SK-N-SH (cell line): Measurements from ENCODE around the gene AHCY.

Experiments
- CTCF ChIP-seq: fragments of 200-600 bp; sonication (generic); IDR thresholded peaks from 2 replicates; pipeline ENCODE4 v1.6.1; 2017; ENCODE audit warnings: antibody characterized with exemption, mild to moderate bottlenecking, moderate library complexity
- USF1 ChIP-seq: IDR thresholded peaks from 2 replicates; pipeline ENCODE4 v1.4.0; 2012; ENCODE audit warnings: low read depth, borderline replicate concordance

GRCh38 chr20:34292496-34292895 is 10.7 kb downstream of the AHCY start:
- TF ChIP-seq USF1 (no peak), CTCF (no peak)
